Neural cell (in vitro differentiated cells): ENCODE measurements around the gene LIMS1.

ENCODE experiments used
- EP300 ChIP-seq: fragments of 450-650 bp; conservative IDR thresholded peaks from 2 replicates; pipeline ENCODE4 v1.6.1; 2014; ENCODE audit warnings: antibody characterized with exemption, mild to moderate bottlenecking, moderate library complexity; ENCODE audit not compliant: poor library complexity, severe bottlenecking
- EZH2 ChIP-seq: fragments of 200-600, 300-800 bp; shearing (Covaris generic), sonication (generic); IDR thresholded peaks from 2 replicates; pipeline ENCODE4 v1.6.1; 2014; ENCODE audit warnings: antibody characterized with exemption, low read length, borderline replicate concordance, mild to moderate bottlenecking; ENCODE audit not compliant: insufficient read depth, poor library complexity, severe bottlenecking
- MXI1 ChIP-seq: fragments of 450-650 bp; conservative IDR thresholded peaks from 2 replicates; pipeline ENCODE4 v1.6.1; 2014; ENCODE audit warnings: antibody characterized with exemption, mild to moderate bottlenecking; ENCODE audit not compliant: poor library complexity, severe bottlenecking
- POLR2AphosphoS5 ChIP-seq: IDR thresholded peaks from 2 replicates; pipeline ENCODE4 v1.6.1; 2012
- RAD21 ChIP-seq: fragments of 450-650 bp; conservative IDR thresholded peaks from 2 replicates; pipeline ENCODE4 v1.6.1; 2014; ENCODE audit warnings: antibody characterized with exemption, mild to moderate bottlenecking, moderate library complexity
- SMC3 ChIP-seq: fragments of 450-650 bp; conservative IDR thresholded peaks from 2 replicates; pipeline ENCODE4 v1.6.1; 2014; ENCODE audit warnings: antibody characterized with exemption, mild to moderate bottlenecking, moderate library complexity; ENCODE audit not compliant: poor library complexity
- TAF1 ChIP-seq: IDR thresholded peaks from 2 replicates; pipeline ENCODE4 v1.6.1; 2012; ENCODE audit warnings: low read depth
- TF ChIP-seq, protein P1 (sequence below): fragments of 450-650 bp; IDR thresholded peaks from 2 replicates; pipeline ENCODE4 v1.5.1; 2014; ENCODE audit warnings: antibody characterized with exemption, mild to moderate bottlenecking, moderate library complexity; ENCODE audit not compliant: poor library complexity, severe bottlenecking
- TF ChIP-seq, protein P2 (sequence below): IDR thresholded peaks from 2 replicates; pipeline ENCODE4 v1.6.1; 2012; ENCODE audit warnings: borderline replicate concordance

DNA sequence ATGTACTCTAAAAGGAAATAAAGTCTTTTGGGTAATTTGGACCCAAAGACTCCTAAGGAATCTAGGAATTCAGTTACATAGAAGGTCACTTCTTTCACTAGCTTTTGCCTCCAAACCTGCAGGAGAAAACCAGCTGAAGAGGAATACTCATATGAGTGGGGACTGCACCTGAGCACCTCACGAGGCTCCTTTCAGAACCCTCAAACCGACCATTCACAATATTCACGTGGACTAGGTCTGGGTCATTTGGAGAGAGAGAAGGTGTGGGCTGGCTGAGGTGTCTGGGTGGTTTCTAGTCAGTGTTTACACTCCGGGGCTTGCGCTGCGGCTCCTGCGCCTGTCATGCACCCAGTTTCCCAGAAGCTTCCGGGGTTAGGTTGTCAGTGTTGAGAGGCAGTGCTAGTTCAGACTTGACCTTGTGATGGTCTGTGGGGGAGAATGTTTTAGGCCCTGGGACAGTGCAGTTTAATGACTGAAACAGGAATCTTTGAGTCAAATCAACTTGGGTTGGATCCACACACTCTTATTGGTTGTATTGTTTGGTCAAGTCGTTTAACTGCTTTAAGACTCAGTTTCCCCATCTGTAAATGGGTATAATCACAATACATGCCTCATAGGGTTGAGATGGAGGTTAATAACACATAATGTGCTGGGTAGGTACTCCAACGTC lies 78.4 kb downstream of the LIMS1 start:
- TF ChIP-seq, protein P1, sequence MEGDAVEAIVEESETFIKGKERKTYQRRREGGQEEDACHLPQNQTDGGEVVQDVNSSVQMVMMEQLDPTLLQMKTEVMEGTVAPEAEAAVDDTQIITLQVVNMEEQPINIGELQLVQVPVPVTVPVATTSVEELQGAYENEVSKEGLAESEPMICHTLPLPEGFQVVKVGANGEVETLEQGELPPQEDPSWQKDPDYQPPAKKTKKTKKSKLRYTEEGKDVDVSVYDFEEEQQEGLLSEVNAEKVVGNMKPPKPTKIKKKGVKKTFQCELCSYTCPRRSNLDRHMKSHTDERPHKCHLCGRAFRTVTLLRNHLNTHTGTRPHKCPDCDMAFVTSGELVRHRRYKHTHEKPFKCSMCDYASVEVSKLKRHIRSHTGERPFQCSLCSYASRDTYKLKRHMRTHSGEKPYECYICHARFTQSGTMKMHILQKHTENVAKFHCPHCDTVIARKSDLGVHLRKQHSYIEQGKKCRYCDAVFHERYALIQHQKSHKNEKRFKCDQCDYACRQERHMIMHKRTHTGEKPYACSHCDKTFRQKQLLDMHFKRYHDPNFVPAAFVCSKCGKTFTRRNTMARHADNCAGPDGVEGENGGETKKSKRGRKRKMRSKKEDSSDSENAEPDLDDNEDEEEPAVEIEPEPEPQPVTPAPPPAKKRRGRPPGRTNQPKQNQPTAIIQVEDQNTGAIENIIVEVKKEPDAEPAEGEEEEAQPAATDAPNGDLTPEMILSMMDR: no peak
- no peak for TF ChIP-seq MXI1
- no peak for TF ChIP-seq TAF1
- TF ChIP-seq EZH2: no peak
- no peak for TF ChIP-seq SMC3
- TF ChIP-seq EP300: no peak
- TF ChIP-seq POLR2AphosphoS5: no peak
- TF ChIP-seq RAD21: no peak
- TF ChIP-seq, protein P2, sequence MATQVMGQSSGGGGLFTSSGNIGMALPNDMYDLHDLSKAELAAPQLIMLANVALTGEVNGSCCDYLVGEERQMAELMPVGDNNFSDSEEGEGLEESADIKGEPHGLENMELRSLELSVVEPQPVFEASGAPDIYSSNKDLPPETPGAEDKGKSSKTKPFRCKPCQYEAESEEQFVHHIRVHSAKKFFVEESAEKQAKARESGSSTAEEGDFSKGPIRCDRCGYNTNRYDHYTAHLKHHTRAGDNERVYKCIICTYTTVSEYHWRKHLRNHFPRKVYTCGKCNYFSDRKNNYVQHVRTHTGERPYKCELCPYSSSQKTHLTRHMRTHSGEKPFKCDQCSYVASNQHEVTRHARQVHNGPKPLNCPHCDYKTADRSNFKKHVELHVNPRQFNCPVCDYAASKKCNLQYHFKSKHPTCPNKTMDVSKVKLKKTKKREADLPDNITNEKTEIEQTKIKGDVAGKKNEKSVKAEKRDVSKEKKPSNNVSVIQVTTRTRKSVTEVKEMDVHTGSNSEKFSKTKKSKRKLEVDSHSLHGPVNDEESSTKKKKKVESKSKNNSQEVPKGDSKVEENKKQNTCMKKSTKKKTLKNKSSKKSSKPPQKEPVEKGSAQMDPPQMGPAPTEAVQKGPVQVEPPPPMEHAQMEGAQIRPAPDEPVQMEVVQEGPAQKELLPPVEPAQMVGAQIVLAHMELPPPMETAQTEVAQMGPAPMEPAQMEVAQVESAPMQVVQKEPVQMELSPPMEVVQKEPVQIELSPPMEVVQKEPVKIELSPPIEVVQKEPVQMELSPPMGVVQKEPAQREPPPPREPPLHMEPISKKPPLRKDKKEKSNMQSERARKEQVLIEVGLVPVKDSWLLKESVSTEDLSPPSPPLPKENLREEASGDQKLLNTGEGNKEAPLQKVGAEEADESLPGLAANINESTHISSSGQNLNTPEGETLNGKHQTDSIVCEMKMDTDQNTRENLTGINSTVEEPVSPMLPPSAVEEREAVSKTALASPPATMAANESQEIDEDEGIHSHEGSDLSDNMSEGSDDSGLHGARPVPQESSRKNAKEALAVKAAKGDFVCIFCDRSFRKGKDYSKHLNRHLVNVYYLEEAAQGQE: no peak
